OCI-LY1 (cell line): ENCODE results near the gene RASA2.

Experiments
- H2AFZ ChIP-seq: fragments of 200-600 bp; sonication (generic), shearing (Covaris generic); 2 replicates; pipeline ENCODE4 v1.6.0; 2014; ENCODE audit warnings: antibody characterized with exemption, mild to moderate bottlenecking, low read length
- H3F3A ChIP-seq: fragments of 200-600 bp; sonication (generic), shearing (Covaris generic); 2 replicates; pipeline ENCODE4 v1.6.0; 2014; ENCODE audit warnings: mild to moderate bottlenecking, antibody characterized with exemption, low read length, moderate library complexity; ENCODE audit not compliant: insufficient read depth
- H3K27ac ChIP-seq: fragments of 200-600 bp; sonication (generic); 2 replicates; pipeline ENCODE4 v1.5.1; 2014; ENCODE audit warnings: low read length, mixed run types, mild to moderate bottlenecking, low read depth; ENCODE audit not compliant: poor library complexity, severe bottlenecking
- H3K27me3 ChIP-seq: fragments of 200-600 bp; sonication (generic); 2 replicates; pipeline ENCODE4 v1.6.0; 2014; ENCODE audit warnings: antibody characterized with exemption, mild to moderate bottlenecking, low read length, moderate library complexity; ENCODE audit not compliant: insufficient read depth
- H3K36me3 ChIP-seq: fragments of 200-600 bp; sonication (generic); 2 replicates; pipeline ENCODE4 v1.6.1; 2014; ENCODE audit warnings: mild to moderate bottlenecking, antibody characterized with exemption, low read length, moderate library complexity, mixed read lengths; ENCODE audit not compliant: insufficient read depth
- H3K4me1 ChIP-seq: fragments of 200-600 bp; sonication (generic); 2 replicates; pipeline ENCODE4 v1.5.1; 2014; ENCODE audit warnings: mild to moderate bottlenecking, low read length, moderate library complexity; ENCODE audit not compliant: insufficient read depth, severe bottlenecking
- H3K4me2 ChIP-seq: fragments of 200-600 bp; sonication (generic), shearing (Covaris generic); 2 replicates; pipeline ENCODE4 v1.6.1; 2014; ENCODE audit warnings: low read length
- H3K4me3 ChIP-seq: fragments of 200-600 bp; sonication (generic); 2 replicates; pipeline ENCODE4 v1.5.1; 2014; ENCODE audit warnings: low read length, low read depth, mild to moderate bottlenecking, mixed read lengths; ENCODE audit not compliant: poor library complexity, severe bottlenecking
- H3K79me2 ChIP-seq: fragments of 200-600 bp; shearing (Covaris generic); 2 replicates; pipeline ENCODE4 v1.6.1; 2016; ENCODE audit warnings: mixed run types, low read length, mixed read lengths; ENCODE audit not compliant: insufficient read depth
- H3K9ac ChIP-seq: fragments of 200-600 bp; sonication (generic), shearing (Covaris generic); 2 replicates; pipeline ENCODE4 v1.6.1; 2014; ENCODE audit warnings: mild to moderate bottlenecking, low read length, mixed read lengths
- H3K9me2 ChIP-seq: fragments of 200-600 bp; sonication (generic), shearing (Covaris generic); 2 replicates; pipeline ENCODE4 v1.6.1; 2014; ENCODE audit warnings: low read depth, mild to moderate bottlenecking, low read length, mixed read lengths
- H3K9me3 ChIP-seq: fragments of 200-600 bp; shearing (Covaris generic); 2 replicates; pipeline ENCODE4 v1.6.1; 2014; ENCODE audit warnings: low read length, mixed read lengths
- H4K20me1 ChIP-seq: fragments of 200-600 bp; sonication (generic), shearing (Covaris generic); 2 replicates; pipeline ENCODE4 v1.6.0; 2016; ENCODE audit warnings: mild to moderate bottlenecking, low read length; ENCODE audit not compliant: insufficient read depth
- EZH2 ChIP-seq: fragments of 200-600 bp; sonication (generic), shearing (Covaris generic); IDR thresholded peaks from 2 replicates; pipeline ENCODE4 v1.8.0; 2017; ENCODE audit warnings: borderline replicate concordance, mixed run types, mild to moderate bottlenecking, antibody characterized with exemption, low read length, moderate library complexity, mixed read lengths
- TF ChIP-seq, protein P1 (sequence below): fragments of 200-600 bp; sonication (generic), shearing (Covaris generic); IDR thresholded peaks from 2 replicates; pipeline ENCODE4 v1.5.1; 2017; ENCODE audit warnings: mild to moderate bottlenecking, antibody characterized with exemption, low read length, moderate library complexity, mixed read lengths

RASA2 gene

DNA sequence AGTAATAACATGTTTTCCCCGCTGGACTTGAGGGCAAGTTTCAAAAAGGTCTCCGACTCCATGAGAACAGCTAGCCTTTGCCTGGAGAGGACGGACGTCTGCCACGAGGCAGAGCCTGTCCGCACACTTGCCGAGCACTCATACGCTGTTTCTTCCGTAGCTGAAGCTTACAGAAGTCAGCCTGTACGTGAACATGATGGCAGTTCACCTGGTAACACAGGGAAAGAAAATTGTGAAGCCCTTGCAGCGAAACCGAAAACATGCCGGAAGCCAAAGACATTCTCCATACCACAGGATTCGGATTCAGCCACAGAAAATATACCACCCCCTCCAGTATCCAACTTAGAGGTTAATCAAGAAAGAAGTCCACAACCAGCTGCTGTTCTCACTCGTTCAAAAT is 43.9 kb upstream of the RASA2 start:
- H3K4me3 ChIP-seq, result no peak overlapping the region
- H2AFZ ChIP-seq, result no peak overlapping the region
- H3K4me1 ChIP-seq, result peaks cover 14% of the 10 kb centered on the region
- H3K9me2 ChIP-seq, result no peaks in the 10 kb centered on the region
- H3F3A ChIP-seq, result no peaks in the 10 kb centered on the region
- TF ChIP-seq EZH2, result no peak
- TF ChIP-seq, protein P1, sequence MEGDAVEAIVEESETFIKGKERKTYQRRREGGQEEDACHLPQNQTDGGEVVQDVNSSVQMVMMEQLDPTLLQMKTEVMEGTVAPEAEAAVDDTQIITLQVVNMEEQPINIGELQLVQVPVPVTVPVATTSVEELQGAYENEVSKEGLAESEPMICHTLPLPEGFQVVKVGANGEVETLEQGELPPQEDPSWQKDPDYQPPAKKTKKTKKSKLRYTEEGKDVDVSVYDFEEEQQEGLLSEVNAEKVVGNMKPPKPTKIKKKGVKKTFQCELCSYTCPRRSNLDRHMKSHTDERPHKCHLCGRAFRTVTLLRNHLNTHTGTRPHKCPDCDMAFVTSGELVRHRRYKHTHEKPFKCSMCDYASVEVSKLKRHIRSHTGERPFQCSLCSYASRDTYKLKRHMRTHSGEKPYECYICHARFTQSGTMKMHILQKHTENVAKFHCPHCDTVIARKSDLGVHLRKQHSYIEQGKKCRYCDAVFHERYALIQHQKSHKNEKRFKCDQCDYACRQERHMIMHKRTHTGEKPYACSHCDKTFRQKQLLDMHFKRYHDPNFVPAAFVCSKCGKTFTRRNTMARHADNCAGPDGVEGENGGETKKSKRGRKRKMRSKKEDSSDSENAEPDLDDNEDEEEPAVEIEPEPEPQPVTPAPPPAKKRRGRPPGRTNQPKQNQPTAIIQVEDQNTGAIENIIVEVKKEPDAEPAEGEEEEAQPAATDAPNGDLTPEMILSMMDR, result no peak
- peaks cover 36% of the 10 kb centered on the region for H3K36me3 ChIP-seq
- no peaks in the 10 kb centered on the region for H3K9me3 ChIP-seq
- H3K27ac ChIP-seq, result no peak overlapping the region
- no peaks in the 10 kb centered on the region for H3K27me3 ChIP-seq
- no peaks in the 10 kb centered on the region for H3K79me2 ChIP-seq
- no peak overlapping the region for H3K9ac ChIP-seq
- H3K4me2 ChIP-seq, result no peak overlapping the region
- H4K20me1 ChIP-seq, result no peaks in the 10 kb centered on the region

DNA sequence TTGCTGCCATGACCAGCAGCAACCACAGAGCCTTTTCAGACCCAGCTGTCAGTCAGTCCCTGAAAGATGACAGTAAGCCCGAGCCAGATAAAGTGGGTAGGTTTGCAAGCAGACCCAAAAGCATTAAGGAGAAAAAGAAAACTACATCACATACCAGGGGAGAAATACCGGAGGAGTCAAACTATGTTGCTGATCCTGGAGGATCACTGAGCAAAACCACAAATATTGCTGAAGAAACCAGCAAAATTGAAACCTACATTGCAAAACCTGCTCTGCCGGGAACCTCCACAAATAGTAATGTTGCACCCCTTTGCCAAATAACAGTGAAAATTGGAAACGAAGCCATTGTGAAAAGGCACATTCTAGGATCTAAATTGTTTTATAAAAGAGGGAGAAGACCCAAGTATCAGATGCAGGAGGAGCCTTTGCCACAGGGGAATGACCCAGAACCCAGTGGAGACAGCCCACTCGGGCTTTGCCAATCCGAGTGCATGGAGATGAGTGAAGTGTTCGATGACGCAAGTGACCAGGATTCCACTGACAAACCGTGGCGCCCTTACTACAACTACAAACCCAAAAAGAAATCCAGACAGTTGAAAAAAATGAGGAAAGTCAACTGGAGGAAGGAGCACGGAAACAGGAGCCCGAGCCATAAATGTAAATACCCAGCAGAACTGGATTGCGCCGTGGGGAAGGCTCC is 42.1 kb upstream of the RASA2 start:
- Histone ChIP-seq H3K4me3 (no peak overlapping the region), H3K4me1 (peaks cover 14% of the 10 kb centered on the region), H3K79me2 (no peaks in the 10 kb centered on the region), H2AFZ (no peak overlapping the region), H3K27me3 (no peaks in the 10 kb centered on the region), H3K27ac (no peak overlapping the region), H3K9ac (no peak overlapping the region), H3K36me3 (peaks cover 36% of the 10 kb centered on the region), H3K4me2 (no peak overlapping the region), H4K20me1 (no peaks in the 10 kb centered on the region), H3K9me3 (no peaks in the 10 kb centered on the region), H3F3A (no peaks in the 10 kb centered on the region), H3K9me2 (no peaks in the 10 kb centered on the region)
- TF ChIP-seq, protein P1, result no peak
- TF ChIP-seq EZH2, result no peak

DNA sequence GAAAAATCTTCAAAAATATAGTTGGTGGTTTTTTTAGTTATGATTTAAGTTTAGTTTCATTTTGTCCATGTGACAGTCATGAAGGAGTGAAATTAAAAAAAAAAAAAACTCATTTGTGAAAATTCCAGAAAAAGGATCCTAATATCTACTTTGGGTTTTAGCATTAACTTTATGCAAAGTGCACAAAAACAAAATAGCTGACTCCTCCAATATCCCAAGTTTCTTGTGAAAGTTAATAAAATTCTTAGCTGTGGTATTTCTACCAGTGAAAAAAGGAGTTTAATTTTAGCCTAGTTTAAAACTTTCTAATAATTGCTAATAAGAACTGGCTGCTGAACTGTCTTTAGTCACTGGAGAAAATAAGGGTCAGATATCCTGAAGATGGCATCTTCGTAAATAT is 40.8 kb upstream of the RASA2 start:
- H3K36me3 ChIP-seq, result peaks cover 36% of the 10 kb centered on the region
- no peak overlapping the region for H3K4me3 ChIP-seq
- no peaks in the 10 kb centered on the region for H3K27me3 ChIP-seq
- no peaks in the 10 kb centered on the region for H4K20me1 ChIP-seq
- H3K4me1 ChIP-seq, result peaks cover 11% of the 10 kb centered on the region
- no peak overlapping the region for H2AFZ ChIP-seq
- TF ChIP-seq, protein P1, result no peak
- TF ChIP-seq EZH2, result no peak
- H3K9me3 ChIP-seq, result no peaks in the 10 kb centered on the region
- no peaks in the 10 kb centered on the region for H3F3A ChIP-seq
- no peaks in the 10 kb centered on the region for H3K79me2 ChIP-seq
- H3K9ac ChIP-seq, result no peak overlapping the region
- H3K4me2 ChIP-seq, result no peak overlapping the region
- no peaks in the 10 kb centered on the region for H3K9me2 ChIP-seq
- H3K27ac ChIP-seq, result no peak overlapping the region
